Pulmonary artery endothelial cell (primary cell): Measurements from ENCODE around the gene LSMEM2. TPM values are rescaled to one million over a fixed set of nuclear protein-coding genes. Genes with fewer than 3 reads are reported as not detected.
A peak's percentile ranks its signal among the peaks of the same experiment; 100 is the strongest.
"Not testable (repeated sequence)": the region's sequence is repeated elsewhere in the genome, so short reads cannot be mapped to it uniquely, and the experiment has no call there.

Experiments
- DNase-seq: peaks from one replicate; pipeline ENCODE4 v3.0.0-alpha.2; 2011; ENCODE audit warnings: low read depth, low spot score
- total RNA-seq: library from RNA; depleted of rRNA; stranded (reverse); fragments of >200 nt; gene quantifications from 2 replicates; pipeline ENCODE4 v1.2.3, GENCODE V29; 2014

Gene LSMEM2
- total RNA-seq, 1 donor from 2014 or later, result not detected

- DNase-seq, result no peak
Measured at GRCh38 chr3:50276762-50277101, 2.2 kb upstream of the LSMEM2 start.

DNA sequence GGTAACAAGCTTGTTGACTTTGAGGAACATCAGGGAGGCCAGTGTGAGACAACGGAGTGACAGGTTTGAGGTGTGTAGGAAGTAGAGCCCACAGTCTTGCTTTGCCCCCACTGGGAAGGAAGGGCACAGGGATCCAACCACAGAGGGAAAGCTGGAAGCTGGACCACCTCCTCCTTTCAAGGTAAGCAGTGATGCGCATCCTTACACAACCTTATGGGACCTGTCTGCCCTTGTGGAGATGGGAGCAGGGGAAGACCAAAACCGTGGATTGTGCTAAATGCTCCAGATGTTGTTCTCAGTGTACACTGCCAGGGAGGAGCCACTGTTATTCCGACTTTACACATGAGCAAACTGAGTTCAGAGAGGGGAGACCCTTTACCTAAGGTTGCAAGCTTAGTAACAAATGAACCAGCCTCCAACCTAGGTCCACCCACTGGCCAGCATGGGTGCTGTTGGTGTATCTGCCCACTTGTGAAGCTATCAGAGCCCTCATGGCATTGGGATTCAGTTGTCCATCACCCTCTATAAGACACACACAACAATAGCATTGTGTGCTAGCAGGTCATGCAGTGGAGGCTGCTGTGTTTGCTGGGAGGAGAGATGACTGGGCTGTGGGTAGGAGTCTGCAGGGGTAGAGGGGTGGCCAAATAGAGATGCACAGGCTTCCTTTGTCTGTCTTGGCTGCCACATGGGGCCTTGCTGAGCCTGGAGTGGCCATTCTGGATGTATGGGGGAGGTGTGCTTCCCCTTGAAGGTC, 586 bp upstream of the LSMEM2 start:
- no peak for DNase-seq

- DNase-seq, result no peak
Measured at GRCh38 chr3:50279255-50280016, 549 bp downstream of the LSMEM2 start.

GRCh38 chr3:50284121-50284520, 5.2 kb downstream of the LSMEM2 start:
- DNase-seq, result not testable (repeated sequence)

GRCh38 chr3:50286322-50287227, 7.7 kb downstream of the LSMEM2 start:
- no peak for DNase-seq

DNA sequence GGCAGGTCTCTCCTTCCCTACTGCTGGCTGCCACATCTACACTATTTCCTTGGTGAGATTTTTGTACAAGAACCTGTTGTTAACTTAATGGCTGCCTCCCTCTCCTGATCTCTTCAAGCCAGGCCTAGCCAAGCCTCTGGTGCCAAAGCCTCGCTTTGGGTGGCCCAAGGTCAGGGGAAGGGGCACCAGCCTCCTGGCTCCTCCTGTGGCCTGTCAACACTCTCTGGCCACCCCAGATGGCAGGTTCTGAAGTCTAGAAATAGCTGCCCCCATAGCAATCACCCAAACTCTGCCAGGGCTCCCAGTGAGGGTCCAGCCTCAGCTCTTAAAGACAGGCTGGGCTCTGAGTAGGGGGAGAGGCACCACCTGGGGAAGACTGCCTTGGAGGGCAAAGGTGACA, 8.4 kb downstream of the LSMEM2 start:
- no peak for DNase-seq

DNA sequence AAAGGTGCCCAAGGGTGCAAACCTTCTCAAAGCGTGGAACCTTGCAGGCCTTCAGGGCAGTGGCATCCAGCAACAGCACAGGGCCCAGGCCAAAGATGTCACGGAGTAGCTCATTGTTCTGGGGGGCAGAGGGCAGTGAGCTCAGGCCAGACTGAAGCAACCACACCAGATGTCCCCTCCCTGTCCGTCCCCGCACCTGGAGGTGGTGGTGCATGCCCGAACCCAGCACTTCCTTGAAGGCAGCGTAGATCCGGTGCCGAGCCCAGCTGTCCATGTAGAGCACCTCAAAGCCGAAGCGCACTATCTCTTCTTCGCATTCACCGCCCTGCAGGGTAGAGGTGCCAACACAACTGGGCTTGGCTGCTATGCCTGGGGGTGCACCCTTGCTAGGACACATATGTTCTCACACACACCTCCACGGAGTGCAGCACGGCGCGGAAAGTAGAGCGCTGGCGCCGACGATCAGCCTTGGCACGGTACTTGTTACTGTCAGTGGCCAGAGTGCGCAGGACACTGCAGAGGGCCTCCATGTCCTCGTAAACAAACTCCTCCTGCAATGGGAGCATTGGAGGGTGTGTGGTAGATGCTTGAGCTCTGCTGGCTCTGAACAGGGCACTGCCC, 9.6 kb downstream of the LSMEM2 start:
- no peak for DNase-seq

GRCh38 chr3:50289130-50289529, 10.2 kb downstream of the LSMEM2 start:
- no peak for DNase-seq

DNA sequence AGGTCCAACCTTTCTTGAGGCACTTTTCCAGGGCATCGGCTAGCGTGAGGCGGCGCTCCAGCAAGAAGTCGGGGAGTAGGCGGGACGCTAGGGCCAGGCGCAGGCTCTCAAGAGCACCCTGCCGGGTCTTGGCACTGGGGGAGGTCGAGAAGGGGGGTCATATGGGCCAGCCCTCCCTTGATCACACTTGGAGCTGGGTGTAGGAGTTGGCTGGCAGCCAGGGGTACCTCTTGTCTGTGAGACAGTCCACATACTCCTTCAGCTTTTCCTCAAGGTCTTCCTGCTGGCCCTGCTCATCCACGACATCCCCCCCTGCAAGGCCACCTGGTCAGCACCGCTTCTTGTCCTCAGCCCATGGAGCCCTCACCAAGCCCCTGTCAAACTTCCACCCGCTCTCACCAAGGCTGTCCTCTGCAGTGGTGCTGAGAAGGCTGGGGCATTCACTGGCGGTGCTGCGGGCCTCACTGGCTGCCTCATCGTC, 11.3 kb downstream of the LSMEM2 start:
- no peak for DNase-seq

DNA sequence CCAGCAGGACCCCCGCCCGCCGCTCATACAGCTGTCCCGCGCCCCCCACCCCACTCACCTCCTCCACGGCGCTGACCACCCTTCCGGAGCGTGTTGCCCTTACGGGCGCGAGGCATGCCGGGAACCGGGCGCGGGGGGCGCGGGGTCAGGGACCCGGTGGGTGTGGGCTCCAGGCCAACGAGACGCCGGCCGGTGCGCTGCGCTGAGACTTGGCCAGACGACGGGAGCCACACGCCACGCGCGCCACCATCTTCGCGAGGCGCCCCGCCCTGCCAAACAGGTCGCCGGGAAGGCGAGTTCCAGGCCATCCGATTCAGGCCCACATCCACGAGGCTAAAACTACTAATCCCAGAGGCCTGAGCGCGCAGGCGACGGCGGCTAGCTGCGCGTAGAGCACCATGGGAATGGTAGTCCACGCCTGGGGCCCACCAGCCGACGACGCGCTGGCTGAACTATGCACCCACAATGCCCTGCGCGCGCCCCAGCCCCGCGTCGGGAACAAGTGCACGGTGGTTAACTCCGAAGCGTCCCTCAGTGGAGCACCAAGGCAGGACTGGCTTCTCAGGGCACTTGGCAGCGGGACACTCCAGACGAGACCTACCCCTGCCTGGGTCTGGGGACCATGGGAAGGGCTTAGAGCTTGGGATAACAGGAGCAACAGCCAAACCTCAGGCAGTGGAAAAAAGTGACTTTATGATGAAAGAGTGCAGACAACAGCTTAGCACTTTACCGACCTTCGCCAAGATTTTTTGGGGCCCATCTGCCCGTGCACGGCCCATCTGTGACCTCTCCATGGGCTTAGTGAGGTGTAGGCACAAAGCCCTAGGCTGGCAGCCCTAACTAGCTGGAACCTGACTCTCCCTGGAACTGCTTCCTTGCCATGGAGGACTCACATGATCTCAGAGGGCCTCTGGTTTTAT, 13.5 kb downstream of the LSMEM2 start, which contains the start of gene IFRD2:
IFRD2 (minus strand) TSS at position 271 of the 920 bp plus-strand sequence; CDS start at position 116, 155 bp downstream.
- DNase-seq, result peak; percentile 91

DNA sequence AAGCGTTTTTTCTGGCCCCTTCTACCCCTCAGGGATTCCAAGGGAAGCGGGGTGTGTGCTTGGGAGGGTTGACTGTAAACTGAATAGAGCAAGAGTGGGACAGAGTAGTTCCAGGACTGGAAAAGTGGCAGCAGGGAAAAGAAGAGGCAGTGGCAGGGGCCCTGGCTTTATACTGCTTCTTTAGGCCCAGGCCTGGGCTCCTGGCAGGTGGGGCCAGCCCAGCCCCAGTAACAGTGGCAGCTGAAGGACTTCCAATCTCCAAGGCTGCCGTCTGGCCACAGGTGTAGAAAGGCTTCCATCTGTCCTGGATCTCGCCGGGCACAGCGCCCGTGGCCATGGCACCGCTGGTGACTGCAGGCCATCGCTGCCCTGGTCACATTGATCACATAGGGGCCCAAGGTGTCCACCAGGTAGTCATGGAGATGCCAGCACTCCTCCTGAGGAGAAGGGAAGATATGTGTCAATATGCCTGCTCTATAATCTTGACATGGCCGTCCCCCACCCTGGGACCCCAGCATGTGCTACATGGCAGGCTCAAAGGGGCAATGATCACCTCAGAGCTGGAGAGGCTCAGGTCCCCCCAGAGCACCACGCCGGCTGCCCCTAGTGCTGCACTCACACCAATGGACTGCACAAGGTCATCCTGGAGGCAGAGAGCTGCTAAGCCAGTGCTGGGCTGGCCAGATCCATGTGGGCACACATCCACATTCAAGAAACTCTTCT, 14.4 kb downstream of the LSMEM2 start:
- DNase-seq, result no peak

DNA sequence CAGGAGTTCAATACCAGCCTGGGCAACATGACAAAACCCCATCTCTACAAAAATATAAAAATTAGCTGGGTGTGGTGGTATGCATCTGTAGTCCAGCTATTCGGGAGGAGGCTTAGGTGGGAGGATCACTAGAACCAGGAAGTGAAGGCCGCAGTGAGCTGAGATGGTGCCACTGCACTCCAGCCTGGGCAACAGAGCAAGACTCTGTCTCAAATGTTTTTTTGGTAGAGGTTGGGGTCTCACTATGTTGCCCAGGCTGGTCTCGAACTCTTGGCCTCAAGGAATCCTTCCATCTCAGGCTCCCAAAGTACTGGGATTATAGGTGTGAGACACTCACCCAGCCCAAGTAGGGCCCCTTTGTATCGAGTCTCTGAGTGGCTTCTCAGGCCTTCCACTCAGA, 15.2 kb downstream of the LSMEM2 start:
- no peak for DNase-seq

GRCh38 chr3:50294492-50295403, 15.9 kb downstream of the LSMEM2 start:
- no peak for DNase-seq

DNA sequence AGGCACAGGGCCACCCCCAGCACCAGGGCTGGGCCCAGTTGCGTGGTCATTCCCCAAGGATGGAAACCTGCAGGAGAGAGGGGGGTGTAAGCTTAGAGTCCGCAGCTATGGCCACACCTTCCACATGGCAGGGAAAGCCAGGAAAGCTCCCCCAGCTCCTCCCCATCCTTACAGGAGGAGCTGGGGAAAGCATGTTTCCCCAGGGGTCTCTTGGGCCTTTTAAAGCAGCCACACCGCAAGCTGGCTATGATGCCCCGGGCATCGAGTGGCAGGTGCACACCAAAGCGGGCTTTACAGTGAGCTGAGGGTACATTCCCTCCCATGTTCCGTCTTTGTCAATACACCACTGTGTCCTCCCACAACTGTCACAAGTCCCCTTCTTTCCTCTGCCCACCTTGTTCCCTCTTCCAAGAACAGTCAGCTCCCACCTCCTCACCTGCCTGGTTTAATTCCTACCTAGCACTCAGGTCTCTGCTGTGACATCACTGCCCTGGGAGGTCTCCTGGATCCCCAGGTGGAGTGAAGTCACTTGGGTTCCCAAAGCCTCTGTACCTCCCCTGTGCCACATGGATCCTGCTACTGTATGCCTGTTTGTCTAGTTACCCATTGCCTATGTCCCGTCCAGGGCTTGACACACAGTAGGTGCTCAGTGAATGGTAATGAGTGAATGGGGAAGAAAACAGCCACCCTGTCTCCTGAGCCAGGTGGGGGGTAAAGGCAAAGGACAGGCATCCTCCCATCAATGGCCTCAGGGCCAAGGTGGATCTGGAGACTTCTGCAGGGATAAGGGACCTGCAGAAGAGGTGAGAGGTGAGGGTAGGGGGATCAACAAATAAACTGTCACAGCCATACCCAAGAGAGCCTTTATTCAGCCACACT, 16.9 kb downstream of the LSMEM2 start:
- no peak for DNase-seq

DNA sequence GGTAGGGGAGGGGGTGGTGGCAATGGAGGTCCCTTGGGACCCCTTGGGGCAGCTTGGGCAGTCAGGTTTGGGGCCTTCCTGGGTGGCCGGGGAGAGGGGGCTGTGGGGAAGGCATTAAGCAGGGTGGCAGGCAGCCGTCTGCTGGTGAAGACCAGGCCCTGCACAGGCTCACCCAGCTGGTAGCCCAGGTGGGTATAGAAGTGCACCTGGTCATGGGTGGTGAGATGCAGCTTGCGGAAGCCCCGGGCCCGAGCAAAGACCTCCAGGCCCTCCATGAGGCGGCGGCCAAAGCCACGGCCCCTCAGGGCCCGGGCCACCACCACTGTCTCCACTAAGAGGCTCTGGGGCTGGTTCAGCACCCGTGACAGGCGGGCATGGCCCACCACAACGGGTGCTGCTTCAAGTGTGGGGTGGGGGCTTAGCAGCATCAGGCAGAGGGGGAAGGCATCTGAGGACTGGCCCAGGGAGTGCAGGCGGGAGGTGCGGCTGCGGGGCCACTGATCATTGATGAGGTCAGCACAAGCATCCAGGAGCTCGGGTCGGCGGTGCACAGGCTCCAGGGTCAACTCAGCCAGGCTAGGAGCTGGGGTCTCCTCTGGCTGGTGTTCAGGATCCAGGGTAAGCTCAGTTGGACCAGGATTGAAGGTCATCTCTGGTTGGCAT, 18.0 kb downstream of the LSMEM2 start:
- DNase-seq, result no peak

- no peak for DNase-seq
Measured at GRCh38 chr3:50297384-50297775, 18.5 kb downstream of the LSMEM2 start.
